HG03457 (cell line): ENCODE measurements around the gene ZNFX1.

Experiments used
- ATAC-seq: cut with Tn5 transposase; IDR thresholded peaks from one replicate; pipeline ENCODE4 v1.9.1; 2021; ENCODE audit warnings: moderate number of reproducible peaks; ENCODE audit not compliant: unreplicated experiment

Gene ZNFX1

DNA sequence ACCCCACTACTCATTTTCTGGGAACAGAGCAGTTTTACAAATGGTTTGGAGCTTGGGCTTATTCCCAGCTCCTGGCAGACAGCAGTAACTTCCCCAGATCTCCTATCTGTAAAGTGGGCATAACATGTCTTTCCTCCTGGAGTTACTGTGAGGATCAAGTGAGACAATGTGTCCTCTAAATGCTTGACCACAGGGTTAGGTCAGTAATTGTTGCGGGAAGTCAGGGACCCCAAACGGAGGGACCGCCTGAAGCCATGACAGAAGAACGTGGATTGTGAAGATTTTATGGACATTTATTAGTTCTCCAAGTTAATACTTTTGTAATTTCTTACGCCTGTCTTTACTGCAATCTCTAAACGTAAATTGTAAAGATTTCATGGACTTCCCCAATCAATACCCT is 15.3 kb upstream of the ZNFX1 start:
- ATAC-seq: no peak

DNA sequence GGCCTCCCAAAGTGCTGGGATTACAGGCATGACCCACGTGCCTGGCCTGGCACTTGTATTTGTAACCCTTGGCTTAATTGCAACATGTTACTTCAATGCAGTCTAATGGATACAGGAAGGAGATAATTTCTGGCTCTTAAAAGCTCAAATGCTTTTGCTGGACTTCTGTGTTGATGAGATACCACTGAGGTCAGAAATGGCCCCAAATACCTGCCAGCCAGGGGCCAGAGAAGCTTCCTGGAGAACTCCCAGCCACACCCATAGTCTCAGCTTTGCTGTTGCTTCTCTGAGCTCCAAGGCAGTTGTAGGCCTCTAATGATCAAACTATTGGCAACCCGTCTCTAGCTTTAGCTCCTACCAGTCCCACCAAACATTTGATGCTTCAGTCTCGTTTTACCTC is 14.2 kb upstream of the ZNFX1 start:
- no peak for ATAC-seq

DNA sequence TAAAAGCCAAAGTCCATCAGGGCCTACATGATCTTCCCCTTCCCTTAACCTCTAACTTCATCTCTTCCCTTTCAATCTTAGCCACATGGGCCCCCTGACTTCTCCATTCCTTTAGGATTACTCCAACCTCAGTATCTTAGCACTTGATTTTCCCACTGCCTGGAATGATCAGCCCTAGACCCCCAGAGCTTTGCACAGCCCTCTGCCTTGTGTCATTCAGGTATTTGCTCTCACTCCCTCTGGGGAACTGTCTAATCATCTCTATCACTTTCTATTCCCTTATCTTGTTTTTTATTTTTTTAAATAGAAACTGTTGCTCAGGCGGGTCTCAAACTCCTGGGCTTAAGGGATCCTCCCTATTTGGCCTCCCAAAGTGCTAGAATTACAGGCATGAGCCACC is 13.3 kb upstream of the ZNFX1 start:
- ATAC-seq: no peak

DNA sequence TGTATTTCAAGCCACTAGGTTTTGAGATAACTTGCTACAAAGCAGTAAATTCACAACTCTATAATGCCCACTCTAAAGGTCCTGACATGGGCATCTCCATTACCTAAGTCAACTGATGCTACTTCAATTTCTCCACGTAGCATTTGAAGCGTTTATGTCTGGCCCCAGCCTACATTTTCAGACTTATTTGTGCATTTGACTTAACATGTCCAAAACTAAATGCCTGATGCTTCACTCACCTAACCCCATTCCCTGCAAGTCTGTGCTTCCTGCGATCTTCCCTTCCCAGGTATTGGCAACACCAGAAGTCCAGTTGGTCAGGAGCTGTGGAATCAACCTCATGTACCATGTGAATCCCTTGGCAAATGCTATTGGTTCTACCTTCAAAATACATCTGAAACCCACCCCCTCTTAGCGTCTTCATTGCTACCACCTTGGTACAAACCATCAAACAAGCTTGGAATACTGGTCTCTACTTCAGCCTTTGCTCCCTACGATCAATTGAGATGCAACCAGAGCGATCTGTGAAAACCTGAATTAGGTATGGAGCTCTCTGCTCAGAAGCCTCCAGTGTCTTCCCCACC is 12.8 kb upstream of the ZNFX1 start:
- no peak for ATAC-seq

DNA sequence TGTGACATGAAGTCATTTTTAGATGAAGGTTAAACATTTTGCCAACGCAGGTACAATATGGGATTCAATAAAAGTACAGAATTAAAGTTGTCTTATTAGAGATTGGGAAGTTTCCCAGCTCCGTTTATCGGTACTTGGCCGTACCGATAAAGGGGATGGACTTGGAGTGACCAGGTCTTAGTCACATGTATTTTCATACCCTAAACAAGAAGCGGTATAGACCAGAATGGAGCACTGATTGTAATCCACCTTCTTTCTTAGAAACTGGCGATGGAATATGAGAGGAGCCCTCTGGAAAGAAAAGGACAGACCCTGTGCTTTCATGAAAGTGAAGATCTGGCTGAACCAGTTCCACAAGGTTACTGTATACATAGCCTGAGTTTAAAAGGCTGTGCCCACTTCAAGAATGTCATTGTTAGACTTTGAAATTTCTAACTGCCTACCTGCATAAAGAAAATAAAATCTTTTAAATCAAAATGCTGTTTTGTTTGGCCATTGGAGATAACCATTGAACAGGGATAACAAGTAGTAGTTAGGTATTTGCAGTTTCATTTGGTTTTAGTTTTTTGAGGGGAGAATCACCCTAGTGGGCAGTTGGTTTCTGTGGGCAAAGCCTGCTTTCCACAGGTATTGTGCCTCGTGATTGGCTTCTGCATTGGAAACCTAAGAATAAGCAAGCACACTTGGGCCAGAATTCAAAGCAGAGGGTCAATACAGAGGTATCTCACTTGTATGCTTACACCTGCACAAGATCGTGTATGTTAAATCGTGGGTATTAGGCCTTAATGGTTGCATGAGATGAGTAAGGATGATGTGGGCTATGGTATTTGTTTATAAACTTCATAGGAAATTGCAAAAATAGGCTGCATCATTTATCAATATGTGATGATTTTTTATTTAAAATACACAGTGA is 11.2 kb upstream of the ZNFX1 start:
- ATAC-seq: no peak

DNA sequence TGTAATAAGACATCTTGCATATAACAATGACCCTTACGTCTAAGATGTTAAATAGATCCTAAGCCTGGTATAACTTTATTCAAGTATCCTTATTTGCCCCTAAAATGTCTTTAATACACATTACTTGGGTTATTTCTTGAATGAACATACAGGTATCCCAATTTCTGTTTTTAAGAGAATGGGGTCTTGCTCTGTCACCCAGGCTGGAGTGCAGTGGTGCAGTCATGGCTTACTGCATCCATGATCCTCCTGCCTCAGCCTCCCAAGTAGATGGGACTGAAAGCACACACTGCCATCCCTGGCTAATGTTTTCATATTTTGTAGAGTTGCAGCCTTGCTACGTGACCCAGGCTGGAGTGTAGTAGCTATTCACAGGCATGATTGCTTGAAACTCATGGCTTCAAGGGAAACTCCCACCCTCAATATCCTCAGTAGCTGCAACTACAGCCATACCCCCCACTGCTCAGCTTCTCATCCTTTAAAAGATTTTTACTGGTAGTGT is 10.4 kb upstream of the ZNFX1 start:
- no peak for ATAC-seq

DNA sequence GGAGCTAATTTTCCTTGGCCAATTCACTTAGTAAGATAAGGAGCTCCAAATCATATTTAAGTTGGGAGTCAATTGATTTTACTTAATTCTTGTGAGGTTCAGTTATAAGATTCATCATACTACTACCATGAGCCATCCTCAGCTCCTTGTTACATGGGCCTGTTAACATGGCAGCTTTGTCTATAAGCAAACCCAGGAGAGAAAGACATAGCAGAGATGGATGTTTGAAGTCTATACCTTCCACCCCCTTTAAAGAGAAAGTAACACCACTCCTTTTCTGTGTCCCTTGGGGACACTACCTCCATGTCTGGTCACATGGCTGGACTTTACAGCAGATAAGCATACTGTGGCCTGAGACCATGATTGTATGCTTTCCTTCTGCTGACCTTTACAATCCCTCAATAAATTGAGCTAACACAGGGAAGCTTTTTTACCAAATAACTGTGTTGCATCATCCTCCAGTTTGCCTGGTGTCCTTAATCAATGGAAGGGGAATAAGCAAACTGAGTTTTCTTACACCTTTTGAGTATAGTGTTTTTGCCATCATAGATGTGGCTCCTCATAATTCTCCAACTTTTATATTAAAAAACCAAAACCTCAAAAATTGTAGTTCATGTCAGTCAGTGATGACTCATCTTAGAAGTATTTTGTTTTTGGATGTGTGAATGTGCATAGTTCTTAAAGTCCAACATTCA is 9.8 kb upstream of the ZNFX1 start:
- ATAC-seq: no peak

DNA sequence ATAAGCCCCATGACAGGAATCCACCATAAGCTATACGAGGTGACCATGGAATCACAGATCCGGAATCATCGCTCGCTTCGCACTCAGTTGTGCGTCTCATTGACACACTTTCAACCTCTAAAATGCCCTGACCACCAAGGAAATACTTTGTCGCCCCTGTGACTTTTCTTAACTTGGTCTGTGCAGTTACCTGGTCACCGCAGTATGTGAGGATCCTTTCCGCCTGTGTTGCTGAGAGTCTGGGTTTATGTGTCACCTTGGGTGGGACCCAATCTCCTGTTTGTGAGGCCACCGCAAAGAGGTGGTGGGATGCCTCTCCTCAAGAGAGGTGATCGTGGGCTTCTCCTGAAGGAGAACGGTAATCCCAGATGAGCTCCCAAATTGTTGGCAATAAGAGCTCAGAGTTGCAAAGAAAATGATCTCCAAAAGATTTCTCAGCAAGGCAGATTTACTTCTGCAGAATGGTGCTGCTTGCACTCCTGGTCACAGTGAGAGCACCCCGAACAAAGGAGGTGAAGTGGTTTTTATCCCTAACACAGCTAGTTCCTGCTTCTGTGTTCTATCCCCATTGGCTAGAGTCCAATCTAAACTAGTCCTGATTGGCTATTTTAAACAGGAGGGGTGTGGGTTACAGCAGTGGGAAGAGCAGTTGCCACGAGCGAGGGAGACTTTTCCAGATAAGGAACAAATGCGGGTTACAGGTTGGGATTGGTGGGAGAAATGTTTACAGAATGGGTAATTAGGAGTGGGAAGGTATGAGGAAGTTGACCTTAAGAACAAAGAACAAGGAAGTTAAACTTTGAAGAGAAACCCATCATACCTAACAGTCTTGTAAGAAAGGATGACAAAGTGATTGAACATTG is 9.1 kb upstream of the ZNFX1 start:
- ATAC-seq: no peak

DNA sequence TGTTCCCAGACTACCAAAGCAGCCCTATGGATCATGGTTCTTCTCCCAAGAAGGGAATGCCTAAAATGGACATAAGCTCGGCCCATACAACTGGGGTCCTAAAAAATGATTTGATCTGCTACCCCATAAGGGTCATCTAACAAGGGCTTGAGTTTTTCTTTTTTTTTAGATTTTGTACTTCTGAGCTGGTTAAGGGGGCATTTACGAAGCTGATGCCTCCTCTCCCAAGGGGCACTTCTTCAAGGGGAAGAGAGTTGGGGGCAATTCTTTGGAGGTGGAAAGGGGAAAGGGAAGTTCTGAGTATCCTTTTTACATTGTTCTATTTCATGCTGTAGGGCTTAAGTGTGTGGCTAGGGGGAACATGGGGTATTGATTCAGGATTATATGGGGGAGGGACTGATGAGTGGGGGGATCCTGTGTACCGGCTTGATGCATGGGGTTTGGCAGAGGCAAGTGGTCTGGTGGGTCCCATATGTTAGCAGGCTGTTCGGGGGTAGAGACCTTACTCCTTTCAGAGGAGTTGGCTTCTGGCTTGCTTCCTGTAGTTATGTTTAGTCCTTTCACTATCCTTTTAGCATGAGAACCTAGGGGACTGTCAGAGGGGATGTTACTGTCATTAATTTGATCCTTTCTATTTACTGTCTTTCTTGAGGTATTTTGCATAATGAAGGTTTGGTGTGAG is 8.1 kb upstream of the ZNFX1 start:
- no peak for ATAC-seq

DNA sequence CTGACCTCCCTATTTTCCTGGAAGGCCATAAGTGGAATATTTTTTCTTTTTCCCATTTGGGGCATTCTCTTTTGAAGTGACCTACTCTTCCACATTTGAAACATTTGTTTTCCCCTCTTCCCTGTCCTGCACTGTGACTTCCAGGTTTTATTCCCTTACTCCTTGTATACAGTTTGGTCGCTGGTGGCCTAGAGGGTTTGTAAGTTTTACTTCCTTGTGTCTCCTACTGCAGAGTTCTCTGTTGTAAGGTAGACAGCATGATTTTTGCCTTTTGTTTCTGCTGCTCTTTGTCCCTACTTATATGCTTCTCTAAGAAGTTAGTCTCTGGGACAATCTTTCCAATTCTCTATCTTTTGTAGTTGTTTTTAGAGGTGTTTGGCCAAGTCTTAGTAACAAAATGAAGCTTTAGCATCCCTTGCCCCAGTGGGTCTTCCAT is 7.4 kb upstream of the ZNFX1 start:
- no peak for ATAC-seq

DNA sequence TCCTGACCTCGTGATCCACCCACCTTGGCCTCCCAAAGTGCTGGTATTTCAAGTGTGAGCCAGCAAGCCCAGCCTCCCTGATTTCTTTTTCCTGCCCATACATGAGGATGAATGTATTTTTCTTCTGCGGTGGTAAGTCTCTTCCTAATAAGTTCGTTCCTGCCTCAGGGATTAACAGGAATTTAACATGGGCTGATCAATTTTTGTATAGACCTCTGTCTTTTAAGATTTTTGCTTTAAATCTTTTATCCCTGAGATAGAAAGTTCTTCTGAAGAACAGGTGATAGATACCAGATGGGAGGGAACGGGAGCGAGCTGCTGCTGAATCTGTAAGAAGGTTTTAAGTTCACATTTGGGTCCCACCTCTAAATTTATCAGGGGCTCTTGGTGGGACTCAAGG is 7.0 kb upstream of the ZNFX1 start:
- ATAC-seq: no peak

DNA sequence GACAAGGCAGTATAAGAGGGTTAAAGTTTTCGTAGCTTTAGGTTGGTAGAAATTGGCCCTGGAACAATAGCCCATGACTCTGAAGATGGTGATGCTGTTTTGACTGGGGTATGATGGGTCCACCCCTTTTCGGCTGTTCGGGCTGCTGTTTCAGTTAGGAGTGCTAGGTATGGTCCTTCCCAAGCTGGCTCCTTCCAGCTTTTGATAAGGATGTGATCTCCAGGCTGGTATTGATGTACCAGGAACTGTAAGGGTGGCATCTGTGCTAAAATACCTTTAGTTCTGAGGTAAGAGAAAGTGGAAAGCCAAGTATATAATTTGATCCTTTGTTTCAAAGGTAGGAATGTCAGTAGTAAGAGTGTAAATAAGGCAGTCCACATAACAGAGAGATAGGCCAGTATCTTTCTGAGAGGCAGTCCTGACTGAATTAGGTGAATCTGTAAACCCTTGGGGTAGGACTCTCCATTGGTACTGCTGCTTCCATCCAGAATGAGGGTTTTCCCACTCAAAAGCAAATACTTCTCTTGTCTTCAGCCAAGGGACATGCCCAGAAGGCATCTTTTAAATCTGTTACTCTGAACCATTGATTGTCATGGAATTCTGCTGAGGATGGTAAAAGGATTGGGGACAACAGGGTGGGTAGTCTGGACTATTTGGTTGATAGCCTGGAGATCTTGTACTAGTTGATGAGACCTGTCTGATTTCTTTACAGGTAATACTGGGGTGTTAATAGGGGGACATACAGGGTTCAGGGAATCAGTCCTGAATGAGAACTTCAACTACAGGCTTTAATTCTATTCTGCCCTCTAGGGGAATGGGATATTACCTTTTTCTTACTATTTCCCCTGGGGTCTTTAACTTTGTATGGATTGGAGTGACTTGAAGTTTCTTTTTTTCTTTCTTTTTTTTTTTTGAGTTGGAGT is 6.1 kb upstream of the ZNFX1 start:
- no peak for ATAC-seq

DNA sequence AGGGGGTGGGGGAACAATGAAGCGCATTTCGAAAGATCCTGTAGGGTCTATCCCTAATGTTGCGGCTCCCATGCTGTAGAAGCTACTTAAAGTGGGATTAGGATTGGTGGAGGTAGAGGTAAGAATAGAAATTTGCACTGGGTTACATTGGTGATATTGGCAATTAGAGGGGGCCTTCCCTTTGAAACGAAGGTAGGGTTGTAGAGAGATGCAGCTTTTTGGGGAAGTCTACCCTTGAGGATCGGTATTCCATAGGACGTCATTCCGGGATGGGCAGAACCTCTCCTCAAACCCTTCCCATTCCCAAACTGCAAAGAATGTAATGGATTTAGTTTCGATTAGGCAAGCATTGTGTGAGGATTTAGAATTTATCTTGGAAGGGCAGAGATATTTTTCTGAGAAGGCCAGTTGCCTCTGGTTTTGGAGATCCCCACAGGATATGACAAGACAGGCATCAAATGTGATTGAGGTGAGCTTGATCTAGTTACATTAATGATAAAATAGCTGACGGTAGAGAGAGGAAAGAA is 5.4 kb upstream of the ZNFX1 start:
- ATAC-seq: no peak

DNA sequence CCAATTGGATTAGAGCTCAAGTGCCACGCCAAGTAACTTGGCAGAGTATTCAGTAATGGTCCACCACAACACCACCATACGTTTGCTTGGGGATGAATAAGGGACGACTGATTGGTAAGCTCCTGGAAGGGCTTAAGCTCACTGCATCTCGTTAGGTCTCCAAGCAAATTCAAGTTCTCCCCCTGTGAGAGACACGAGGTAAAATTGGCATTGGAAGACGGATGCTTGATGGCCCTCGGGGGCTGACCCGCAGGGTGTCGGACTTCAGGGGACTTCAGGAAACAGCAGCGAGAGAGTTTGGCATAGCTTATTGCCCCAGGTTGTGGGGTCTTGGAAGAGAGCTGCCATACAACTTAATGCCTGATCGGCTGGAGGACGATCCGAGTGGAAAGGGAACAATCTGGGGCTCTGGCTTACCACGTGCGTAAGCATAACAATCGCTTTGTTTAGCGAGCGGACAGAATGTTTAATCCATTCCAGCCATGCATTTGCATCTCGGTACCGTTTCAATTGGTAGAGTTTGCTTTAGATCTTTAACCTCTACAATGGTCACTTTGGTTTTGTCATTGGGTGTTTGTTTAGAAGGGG is 4.8 kb upstream of the ZNFX1 start:
- no peak for ATAC-seq

DNA sequence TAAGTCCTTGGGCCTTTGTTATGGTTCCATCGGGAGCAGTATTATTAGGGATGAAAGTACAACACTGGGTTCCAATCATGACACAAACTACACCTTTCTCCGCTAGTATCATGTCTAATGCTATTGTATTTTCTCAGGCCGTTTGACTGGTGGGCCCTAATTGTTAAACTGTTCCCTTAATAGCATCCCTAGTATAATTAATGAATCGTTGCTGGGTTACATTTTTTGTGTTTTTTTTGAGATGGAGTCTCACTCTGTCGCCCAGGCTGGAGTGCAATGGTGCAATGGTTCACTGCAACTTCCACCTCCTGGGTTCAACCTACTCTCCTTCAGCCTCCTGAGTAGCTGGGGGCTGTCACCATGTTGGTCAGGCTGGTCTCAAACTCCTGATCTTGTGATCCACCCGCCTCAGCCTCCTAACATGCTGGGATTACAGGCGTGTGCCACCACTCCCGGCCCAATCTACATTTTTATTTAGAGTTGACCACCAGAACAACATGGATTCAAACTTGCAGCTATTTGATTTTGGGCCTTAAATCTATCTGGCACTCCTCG is 4.1 kb upstream of the ZNFX1 start:
- no peak for ATAC-seq

DNA sequence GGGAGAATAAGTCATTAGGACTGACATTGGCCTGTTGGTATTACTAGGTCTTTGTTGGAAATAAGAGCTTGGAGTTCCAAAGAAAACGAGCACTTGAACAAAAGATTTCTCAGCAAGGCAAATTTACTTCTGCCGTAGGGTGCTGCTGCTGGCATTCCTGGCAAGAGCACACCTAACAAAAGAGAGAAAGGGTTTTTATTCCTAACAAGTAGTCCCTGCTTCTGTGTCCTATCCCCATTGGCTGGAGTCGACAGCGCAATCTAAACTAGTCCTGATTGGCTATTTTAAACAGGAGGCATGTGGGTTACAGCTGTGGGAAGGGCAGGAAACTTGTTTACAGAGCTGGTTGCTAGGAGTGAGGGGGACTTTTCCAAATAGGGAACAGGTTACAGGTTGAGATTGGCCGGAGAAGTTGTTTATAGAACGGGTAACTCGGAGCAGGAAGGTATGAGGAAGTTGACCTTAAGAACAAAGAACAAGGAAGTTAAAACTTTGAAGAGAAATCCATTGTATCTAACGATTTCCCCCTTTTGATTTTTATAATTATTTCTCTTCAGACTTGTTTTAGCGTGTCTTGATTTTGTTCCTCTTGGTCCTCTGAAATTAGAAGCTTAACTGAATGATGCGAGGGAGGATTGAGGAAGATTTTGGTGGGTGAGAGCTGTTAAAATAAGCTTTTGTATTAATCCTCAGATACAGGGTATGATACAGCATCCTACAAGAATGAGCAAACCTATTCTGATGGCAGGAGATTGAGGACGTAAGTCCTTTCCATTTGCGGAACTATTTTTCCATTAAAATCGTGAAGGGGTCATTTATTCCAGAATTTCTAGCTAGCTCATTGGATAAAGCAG is 3.4 kb upstream of the ZNFX1 start:
- ATAC-seq: no peak

DNA sequence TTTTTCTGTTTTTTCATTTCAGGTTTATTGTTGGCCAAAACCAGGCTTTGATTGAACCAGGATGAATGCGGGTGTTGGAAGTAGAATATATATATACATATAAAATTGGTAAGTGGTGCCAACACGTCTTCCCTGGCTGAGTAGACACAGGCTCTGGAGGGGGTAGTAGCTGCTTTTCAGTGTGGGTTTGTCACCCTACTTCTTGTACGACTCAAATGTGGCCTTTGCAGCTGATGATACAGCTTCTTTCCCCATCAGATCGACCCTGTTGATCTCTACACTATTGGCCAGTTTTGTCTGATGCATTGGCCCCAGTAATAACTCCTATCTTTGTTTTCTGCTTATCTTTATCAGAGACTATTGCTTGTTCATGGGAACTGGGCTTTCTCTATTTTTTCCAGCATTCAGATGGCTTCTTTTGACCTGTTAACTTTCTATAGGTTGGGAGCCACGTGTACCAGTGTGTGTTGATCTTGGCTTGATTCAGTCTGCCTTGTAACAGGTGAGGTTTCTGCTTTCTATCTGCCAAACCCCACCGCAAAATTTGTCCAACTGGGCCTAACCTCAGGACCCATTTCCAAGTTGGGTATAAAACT is 2.7 kb upstream of the ZNFX1 start:
- ATAC-seq: no peak
